HCT116 (cell line): ENCODE measurements around the gene ARHGEF6. TPM values are rescaled to one million over a fixed set of nuclear protein-coding genes. Genes with fewer than 3 reads are reported as not detected.

Experiments used
- ATAC-seq: fragments of 200-7000 bp; cut with Tn5 transposase; 2 replicates; pipeline ENCODE4 v1.9.1; 2020; ENCODE audit warnings: mild to moderate bottlenecking, moderate library complexity
- BruUV-seq: library from RNA; stranded (reverse); fragments of 400-500 nt; replicated peaks from 2 replicates; lab custom pipeline; 2021; lab: Mats Ljungman, UMichigan
- CTCF ChIA-PET: fragments of 300-600 bp; sonication (Branson Sonifier 250); formaldehyde crosslinking; loops from one replicate; lab custom pipeline; 2021; ENCODE audit warnings: antibody characterized with exemption; lab: Charles Lee
- POLR2A ChIA-PET: fragments of 300-600, 350-600 bp; sonication (Branson Sonifier 250); formaldehyde crosslinking; loops from one replicate; lab custom pipeline; 2021; ENCODE audit warnings: antibody characterized with exemption; lab: Charles Lee
- RAD21 ChIA-PET, 2 experiments: fragments of 300-600 bp; sonication (Branson Sonifier 250); formaldehyde crosslinking; loops; one replicate each; lab custom pipeline; 2023; ENCODE audit warnings: low total read pairs in 2 of 2; ENCODE audit not compliant: uncharacterized antibody in 2 of 2, unreplicated experiment in 2 of 2, low non-redundant PET in 1 of 2; lab: Charles Lee
- DNase-seq: peaks from one replicate; pipeline ENCODE4 v3.0.0-alpha.2; 2010; ENCODE audit warnings: low read depth, low spot score
- H2AFZ ChIP-seq: fragments of 200-600 bp; shearing (Covaris generic), sonication (generic); 2 replicates; pipeline ENCODE4 v1.6.1; 2017; ENCODE audit warnings: low read depth, mixed run types, mixed read lengths, antibody characterized with exemption, low read length; ENCODE audit not compliant: poor library complexity, severe bottlenecking
- H3K27ac ChIP-seq: 2 replicates; pipeline ENCODE4 v1.5.1; 2012; ENCODE audit warnings: low read depth, low read length
- H3K27me3 ChIP-seq: fragments of 200-600 bp; sonication (generic); 2 replicates; pipeline ENCODE4 v1.6.1; 2016; ENCODE audit warnings: mixed run types, low read length, mixed read lengths; ENCODE audit not compliant: insufficient read depth
- H3K36me3 ChIP-seq, 2 experiments: fragments of 200-500 bp in 1 of 2; fragments of 200-600 bp in 1 of 2; sonication (Bioruptor generic) in 1 of 2; sonication (generic) in 1 of 2; 2 replicates each; pipeline versions ENCODE4 v1.5.1 to v1.6.1; 2014 to 2016; ENCODE audit warnings: low read length in 2 of 2, inconsistent platforms in 1 of 2, mixed read lengths in 1 of 2, mixed run types in 1 of 2; ENCODE audit not compliant: insufficient read depth in 2 of 2, control insufficient read depth in 1 of 2
- H3K4me1 ChIP-seq, 2 experiments: fragments of 200-600 bp in 1 of 2; sonication (generic) in 1 of 2; 2 replicates each; pipeline versions ENCODE4 v1.5.1 to v1.6.1; 2012 to 2017; ENCODE audit warnings: low read length in 2 of 2, inconsistent platforms in 1 of 2, mild to moderate bottlenecking in 1 of 2, mixed read lengths in 1 of 2, mixed run types in 1 of 2, moderate library complexity in 1 of 2; ENCODE audit not compliant: insufficient read depth in 2 of 2, control insufficient read depth in 1 of 2
- H3K4me2 ChIP-seq: fragments of 200-600 bp; sonication (generic); 2 replicates; pipeline ENCODE4 v1.6.1; 2017; ENCODE audit warnings: mixed run types, low read length, mixed read lengths
- H3K4me3 ChIP-seq, 2 experiments: fragments of 200-600 bp in 1 of 2; sonication (generic) in 1 of 2; replicated peaks in 1 of 2; 2 replicates each; pipeline ENCODE4 v1.5.1; 2011 to 2016; ENCODE audit warnings: low read length in 2 of 2, control low read depth in 1 of 2, low read depth in 1 of 2, mild to moderate bottlenecking in 1 of 2, mixed read lengths in 1 of 2, mixed run types in 1 of 2
- H3K79me2 ChIP-seq: fragments of 200-600 bp; sonication (generic); 2 replicates; pipeline ENCODE4 v1.6.1; 2017; ENCODE audit warnings: mild to moderate bottlenecking, mixed run types, low read length, moderate library complexity, mixed read lengths; ENCODE audit not compliant: insufficient read depth
- H3K9ac ChIP-seq: fragments of 200-600 bp; sonication (generic); 2 replicates; pipeline ENCODE4 v1.6.1; 2016; ENCODE audit warnings: low read length, mixed read lengths
- H3K9me2 ChIP-seq: fragments of 200-600 bp; sonication (generic), shearing (Covaris generic); 2 replicates; pipeline ENCODE4 v1.6.1; 2017; ENCODE audit warnings: mixed run types, mild to moderate bottlenecking, moderate library complexity; ENCODE audit not compliant: insufficient read depth
- H3K9me3 ChIP-seq, 2 experiments: fragments of 200-500 bp in 1 of 2; fragments of 200-600 bp in 1 of 2; sonication (Bioruptor generic) in 1 of 2; sonication (generic) in 1 of 2; 2 replicates each; pipeline ENCODE4 v1.6.1; 2014 to 2017; ENCODE audit warnings: low read length in 2 of 2, mixed read lengths in 2 of 2, inconsistent platforms in 1 of 2, low read depth in 1 of 2, mild to moderate bottlenecking in 1 of 2, mixed run types in 1 of 2, moderate library complexity in 1 of 2; ENCODE audit not compliant: control insufficient read depth in 1 of 2, insufficient read depth in 1 of 2
- H4K20me1 ChIP-seq: fragments of 200-600 bp; sonication (generic), shearing (Covaris generic); 2 replicates; pipeline ENCODE4 v1.6.1; 2017; ENCODE audit warnings: mixed run types, mild to moderate bottlenecking, moderate library complexity; ENCODE audit not compliant: insufficient read depth
- CBX3 ChIP-seq: IDR thresholded peaks from 2 replicates; pipeline ENCODE4 v1.6.1; 2012; ENCODE audit warnings: low read depth
- POLR2A ChIP-seq: IDR thresholded peaks from 2 replicates; pipeline ENCODE4 v1.7.0; 2011; ENCODE audit warnings: borderline replicate concordance; ENCODE audit not compliant: insufficient read depth, insufficient read length; ENCODE audit errors: extremely low read depth
- POLR2AphosphoS5 ChIP-seq: IDR thresholded peaks from 2 replicates; pipeline ENCODE4 v1.6.1; 2011; ENCODE audit warnings: mild to moderate bottlenecking, low read depth, low read length, moderate library complexity
- RAD21 ChIP-seq: IDR thresholded peaks from 2 replicates; pipeline ENCODE4 v1.6.1; 2012; ENCODE audit warnings: low read depth, mild to moderate bottlenecking
- SIN3A ChIP-seq: IDR thresholded peaks from 2 replicates; pipeline ENCODE4 v1.6.1; 2012; ENCODE audit warnings: low read depth
- intact Hi-C: fragments of 100-400 bp; cut with micrococcal nuclease; formaldehyde crosslinking; loops from 2 replicates; pipeline ENCODE4 v1.10.0; 2022
- total RNA-seq: library from RNA; stranded (reverse); gene quantifications from one replicate; pipeline ENCODE4 v1.2.1, GENCODE V29; 2021; ENCODE audit not compliant: unreplicated experiment
- TF ChIP-seq, protein P1 (sequence below): IDR thresholded peaks from 2 replicates; pipeline ENCODE4 v1.6.1; 2012; ENCODE audit warnings: low read depth

ARHGEF6 gene
- total RNA-seq, 1 experiment from 2014 or later, result 1.9 TPM

DNA sequence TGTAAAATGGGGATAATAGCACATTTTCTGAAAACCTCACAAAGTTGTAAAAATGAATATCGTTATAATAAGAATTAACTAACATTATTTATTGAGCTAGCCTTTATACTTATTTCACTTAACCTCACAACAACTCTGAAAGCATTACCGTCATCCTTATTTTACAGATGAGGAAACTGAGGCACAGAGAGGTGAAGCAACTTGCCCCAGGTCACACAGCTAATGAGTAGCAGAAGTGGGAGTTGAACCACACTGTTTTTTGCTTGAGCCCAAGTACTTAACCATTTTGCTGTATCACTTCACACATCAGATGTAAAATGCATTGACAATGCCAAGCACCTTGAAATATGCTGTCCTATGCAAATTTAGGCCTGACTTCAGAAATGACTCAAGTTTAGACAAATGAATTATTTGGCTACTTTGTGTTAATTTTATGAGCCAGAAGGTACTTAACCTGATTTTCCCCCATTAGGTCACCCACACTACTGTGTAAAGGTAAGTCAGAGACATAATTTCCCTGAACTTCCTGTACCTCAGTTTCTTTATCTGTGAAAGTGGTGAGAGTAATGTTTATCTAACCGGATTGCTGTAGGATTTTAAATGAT, 109.6 kb downstream of the ARHGEF6 start:
- Histone ChIP-seq H3K9me3 (no peaks in the 10 kb centered on the region), H3K27ac (no peak overlapping the region), H2AFZ (no peak overlapping the region), H3K27me3 (no peaks in the 10 kb centered on the region), H3K4me1 (no peaks in the 10 kb centered on the region), H3K4me3 (no peak overlapping the region), H3K9ac (no peak overlapping the region), H3K9me2 (no peaks in the 10 kb centered on the region), H3K4me2 (no peak overlapping the region), H3K79me2 (no peaks in the 10 kb centered on the region), H4K20me1 (no peaks in the 10 kb centered on the region), H3K36me3 (no peaks in the 10 kb centered on the region)
- ATAC-seq (no peak), DNase-seq (no peak)
- TF ChIP-seq, protein P1, sequence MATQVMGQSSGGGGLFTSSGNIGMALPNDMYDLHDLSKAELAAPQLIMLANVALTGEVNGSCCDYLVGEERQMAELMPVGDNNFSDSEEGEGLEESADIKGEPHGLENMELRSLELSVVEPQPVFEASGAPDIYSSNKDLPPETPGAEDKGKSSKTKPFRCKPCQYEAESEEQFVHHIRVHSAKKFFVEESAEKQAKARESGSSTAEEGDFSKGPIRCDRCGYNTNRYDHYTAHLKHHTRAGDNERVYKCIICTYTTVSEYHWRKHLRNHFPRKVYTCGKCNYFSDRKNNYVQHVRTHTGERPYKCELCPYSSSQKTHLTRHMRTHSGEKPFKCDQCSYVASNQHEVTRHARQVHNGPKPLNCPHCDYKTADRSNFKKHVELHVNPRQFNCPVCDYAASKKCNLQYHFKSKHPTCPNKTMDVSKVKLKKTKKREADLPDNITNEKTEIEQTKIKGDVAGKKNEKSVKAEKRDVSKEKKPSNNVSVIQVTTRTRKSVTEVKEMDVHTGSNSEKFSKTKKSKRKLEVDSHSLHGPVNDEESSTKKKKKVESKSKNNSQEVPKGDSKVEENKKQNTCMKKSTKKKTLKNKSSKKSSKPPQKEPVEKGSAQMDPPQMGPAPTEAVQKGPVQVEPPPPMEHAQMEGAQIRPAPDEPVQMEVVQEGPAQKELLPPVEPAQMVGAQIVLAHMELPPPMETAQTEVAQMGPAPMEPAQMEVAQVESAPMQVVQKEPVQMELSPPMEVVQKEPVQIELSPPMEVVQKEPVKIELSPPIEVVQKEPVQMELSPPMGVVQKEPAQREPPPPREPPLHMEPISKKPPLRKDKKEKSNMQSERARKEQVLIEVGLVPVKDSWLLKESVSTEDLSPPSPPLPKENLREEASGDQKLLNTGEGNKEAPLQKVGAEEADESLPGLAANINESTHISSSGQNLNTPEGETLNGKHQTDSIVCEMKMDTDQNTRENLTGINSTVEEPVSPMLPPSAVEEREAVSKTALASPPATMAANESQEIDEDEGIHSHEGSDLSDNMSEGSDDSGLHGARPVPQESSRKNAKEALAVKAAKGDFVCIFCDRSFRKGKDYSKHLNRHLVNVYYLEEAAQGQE, result no peak
- TF ChIP-seq POLR2AphosphoS5, result no peak
- TF ChIP-seq SIN3A, result no peak
- no peak for TF ChIP-seq POLR2A
- no peak for TF ChIP-seq RAD21
- no peak for TF ChIP-seq CBX3
- no TSS peak for BruUV-seq
- CTCF ChIA-PET, result no interaction called here
- intact Hi-C loops, result no loop called here
- RAD21 ChIA-PET, result no interaction called here
- POLR2A ChIA-PET, result no interaction called here
